Lung (tissue), 12 donors: ENCODE data around the gene DNM1L. TPM values are rescaled to one million over a fixed set of nuclear protein-coding genes. Genes with fewer than 3 reads are reported as not detected.

Experiments
- ATAC-seq: fragments of 200-7000 bp; cut with Tn5 transposase; one replicate; pipeline ENCODE4 v1.9.1; 2020; ENCODE audit warnings: moderate number of reproducible peaks; ENCODE audit not compliant: insufficient read depth, low FRiP score
- DNase-seq, 3 donors: peaks; one replicate each; pipeline ENCODE4 v3.0.0-alpha.2; 2013 to 2017
- H3K27ac ChIP-seq, 2 donors: one replicate each; pipeline ENCODE4 v1.5.1; 2013; ENCODE audit warnings: mild to moderate bottlenecking in 2 of 2, moderate library complexity in 2 of 2, control low read depth in 1 of 2, inconsistent platforms in 1 of 2, low read depth in 1 of 2, low read length in 1 of 2
- H3K27me3 ChIP-seq, 3 donors: one replicate each; pipeline ENCODE4 v1.5.1; 2013; ENCODE audit warnings: low read length in 2 of 3; ENCODE audit not compliant: control insufficient read depth in 3 of 3, insufficient read depth in 3 of 3
- H3K36me3 ChIP-seq, 4 donors: one replicate each; pipeline ENCODE4 v1.5.1; 2013; ENCODE audit warnings: low read length in 4 of 4, mild to moderate bottlenecking in 1 of 4, moderate library complexity in 1 of 4; ENCODE audit not compliant: control insufficient read depth in 4 of 4, insufficient read depth in 4 of 4
- H3K4me1 ChIP-seq, 5 donors: one replicate each; pipeline ENCODE4 v1.5.1; 2013; ENCODE audit warnings: low read length in 5 of 5, mild to moderate bottlenecking in 2 of 5, moderate library complexity in 1 of 5; ENCODE audit not compliant: control insufficient read depth in 5 of 5, insufficient read depth in 5 of 5
- H3K4me3 ChIP-seq: one replicate; pipeline ENCODE4 v1.5.1; 2013; ENCODE audit warnings: mild to moderate bottlenecking, control low read depth, moderate library complexity
- H3K9ac ChIP-seq, 2 donors: one replicate each; pipeline ENCODE4 v1.5.1; 2013; ENCODE audit warnings: low read length in 2 of 2, control low read depth in 1 of 2; ENCODE audit not compliant: insufficient read depth in 1 of 2
- H3K9me3 ChIP-seq, 4 donors: one replicate each; pipeline ENCODE4 v1.5.1; 2013; ENCODE audit warnings: low read length in 3 of 4, mild to moderate bottlenecking in 1 of 4, moderate library complexity in 1 of 4; ENCODE audit not compliant: control insufficient read depth in 4 of 4, insufficient read depth in 3 of 4
- WGBS, 2 donors: extraction: QIAGEN DNeasy Blood & Tissue Kit; methylation state at CpG; one replicate each; pipeline ENCODE4 v1.1.7; 2013; 5-methylcytosine and 5-hydroxymethylcytosine counted together
- polyA plus RNA-seq, 2 donors: library from polyadenylated mRNA; stranded (reverse); fragments of 200-250 nt; gene quantifications; one replicate each; pipeline ENCODE4 v1.2.1, GENCODE V29; 2013
- total RNA-seq, 2 donors: library from RNA; depleted of rRNA in 1 of 2; stranded (reverse); fragments of >200 nt in 1 of 2; gene quantifications; one replicate each; pipeline ENCODE4 v1.2.1, GENCODE V29; 2014 to 2021
- TF ChIP-seq, protein P1 (sequence below): IDR thresholded peaks from 2 replicates; pipeline ENCODE4 v1.5.1; 2012; ENCODE audit warnings: mild to moderate bottlenecking; ENCODE audit errors: control extremely low read depth, extremely low read depth
- donor health status: control.
- donor health status: control.
- donor health status: Bipolar disorder and iron deficiency.
- donor health status: healthy.
- donor health status: DM: yes; HTN: yes; CAD: no.

The DNM1L gene
- total and polyA plus RNA-seq, 4 donors = 27.4 to 88.1 (median 41.0) TPM

DNA sequence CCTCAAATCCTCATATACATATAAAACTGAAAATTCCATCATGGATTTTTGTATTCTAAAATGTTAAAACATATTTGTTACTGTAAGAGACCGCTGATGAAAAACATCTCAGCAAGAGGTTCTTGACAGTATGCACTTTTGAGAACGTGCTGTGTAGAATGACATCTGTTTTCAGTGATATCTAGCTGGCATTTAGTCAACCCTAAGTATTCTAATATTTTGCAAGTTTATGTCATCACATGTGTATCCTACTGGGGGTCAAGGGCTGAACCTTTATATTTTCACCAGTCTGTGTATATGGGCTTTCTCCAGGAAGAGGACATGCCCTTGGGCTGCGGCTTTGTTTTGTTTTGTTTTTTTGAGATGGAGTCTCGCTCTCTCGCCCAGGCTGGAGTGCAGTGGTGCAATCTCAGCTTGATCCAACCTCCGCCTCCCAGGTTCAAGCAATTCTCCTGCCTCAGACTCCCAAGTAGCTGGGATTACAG, 98.6 kb downstream of the DNM1L start:
- no peak overlapping the region for H3K27ac ChIP-seq
- TF ChIP-seq, protein P1, sequence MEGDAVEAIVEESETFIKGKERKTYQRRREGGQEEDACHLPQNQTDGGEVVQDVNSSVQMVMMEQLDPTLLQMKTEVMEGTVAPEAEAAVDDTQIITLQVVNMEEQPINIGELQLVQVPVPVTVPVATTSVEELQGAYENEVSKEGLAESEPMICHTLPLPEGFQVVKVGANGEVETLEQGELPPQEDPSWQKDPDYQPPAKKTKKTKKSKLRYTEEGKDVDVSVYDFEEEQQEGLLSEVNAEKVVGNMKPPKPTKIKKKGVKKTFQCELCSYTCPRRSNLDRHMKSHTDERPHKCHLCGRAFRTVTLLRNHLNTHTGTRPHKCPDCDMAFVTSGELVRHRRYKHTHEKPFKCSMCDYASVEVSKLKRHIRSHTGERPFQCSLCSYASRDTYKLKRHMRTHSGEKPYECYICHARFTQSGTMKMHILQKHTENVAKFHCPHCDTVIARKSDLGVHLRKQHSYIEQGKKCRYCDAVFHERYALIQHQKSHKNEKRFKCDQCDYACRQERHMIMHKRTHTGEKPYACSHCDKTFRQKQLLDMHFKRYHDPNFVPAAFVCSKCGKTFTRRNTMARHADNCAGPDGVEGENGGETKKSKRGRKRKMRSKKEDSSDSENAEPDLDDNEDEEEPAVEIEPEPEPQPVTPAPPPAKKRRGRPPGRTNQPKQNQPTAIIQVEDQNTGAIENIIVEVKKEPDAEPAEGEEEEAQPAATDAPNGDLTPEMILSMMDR = no peak
- H3K9ac ChIP-seq = no peak overlapping the region
- ATAC-seq (no peak), DNase-seq (peak in 2 of 3 donors; percentile 61 to 63)
- H3K4me1 ChIP-seq = peaks cover 0 to 19% (median 7%) of the 10 kb centered on the region in 5 donors
- no peaks in the 10 kb centered on the region for H3K9me3 ChIP-seq
- WGBS, 2 donors = 67 to 79% methylated on average over 6 of the region's 6 CpGs
- no peaks in the 10 kb centered on the region for H3K36me3 ChIP-seq
- no peak overlapping the region for H3K4me3 ChIP-seq
- H3K27me3 ChIP-seq = peaks cover 0 to 22% (median 0%) of the 10 kb centered on the region in 3 donors

DNA sequence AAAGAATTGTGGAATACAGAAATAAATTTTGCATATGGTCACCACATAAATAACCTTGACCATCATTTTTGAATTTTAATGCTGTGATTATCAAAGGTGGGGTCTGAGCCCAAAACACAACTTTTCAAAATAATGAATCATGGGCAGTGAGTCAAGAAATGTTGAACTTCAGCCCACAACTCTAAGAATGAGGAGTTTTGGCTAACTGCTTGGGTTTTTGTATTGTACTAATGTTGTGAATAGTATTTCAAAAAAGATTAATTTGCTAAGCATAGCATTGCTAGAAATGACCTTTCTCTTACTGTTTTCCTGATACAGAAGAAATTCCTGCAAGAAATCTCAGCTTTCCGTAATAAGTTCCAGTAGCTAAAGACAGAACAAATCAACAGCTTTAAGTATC, 101.0 kb downstream of the DNM1L start:
- H3K4me3 ChIP-seq = no peak overlapping the region
- TF ChIP-seq, protein P1 = no peak
- no peak overlapping the region for H3K27ac ChIP-seq
- H3K9me3 ChIP-seq = no peaks in the 10 kb centered on the region
- H3K36me3 ChIP-seq = no peaks in the 10 kb centered on the region
- peak in 2 of 3 donors; percentile 66 to 68 for DNase-seq
- WGBS, 2 donors = 52 to 69% methylated on average over 1 of the region's 1 CpG
- peaks cover 0 to 25% (median 0%) of the 10 kb centered on the region in 3 donors for H3K27me3 ChIP-seq
- H3K9ac ChIP-seq = no peak overlapping the region
- no peak for ATAC-seq
- H3K4me1 ChIP-seq = peaks cover 0 to 27% (median 7%) of the 10 kb centered on the region in 5 donors

DNA sequence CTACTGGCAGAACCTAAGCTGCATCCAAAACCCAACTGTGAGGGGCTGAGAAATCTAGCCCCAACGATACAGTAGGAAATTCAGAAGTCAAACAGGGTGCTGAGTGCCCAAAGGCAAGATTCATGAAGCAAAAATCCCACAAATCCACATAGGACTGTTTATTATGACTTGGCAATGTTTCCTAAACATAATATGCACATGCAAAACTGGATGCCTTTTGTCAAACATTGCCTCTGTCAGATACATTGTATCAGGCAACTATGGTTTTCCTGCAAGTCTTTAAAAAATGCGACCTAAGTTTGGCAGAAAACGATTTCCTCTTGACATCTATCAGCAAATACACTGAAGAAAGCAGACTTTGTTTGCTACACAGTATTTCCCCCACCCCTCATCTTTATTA, 103.9 kb downstream of the DNM1L start:
- no peaks in the 10 kb centered on the region for H3K9me3 ChIP-seq
- H3K4me1 ChIP-seq = peaks cover 0 to 26% (median 7%) of the 10 kb centered on the region in 5 donors
- H3K27ac ChIP-seq = no peak overlapping the region
- no peak overlapping the region for H3K9ac ChIP-seq
- no peaks in the 10 kb centered on the region for H3K36me3 ChIP-seq
- no peak overlapping the region for H3K4me3 ChIP-seq
- DNase-seq = peak in 2 of 3 donors; percentile 54 to 63
- WGBS, 2 donors = 47 to 56% methylated on average over 3 of the region's 3 CpGs
- TF ChIP-seq, protein P1 = no peak
- H3K27me3 ChIP-seq = peaks cover 0 to 16% (median 0%) of the 10 kb centered on the region in 3 donors
- ATAC-seq = no peak

DNA sequence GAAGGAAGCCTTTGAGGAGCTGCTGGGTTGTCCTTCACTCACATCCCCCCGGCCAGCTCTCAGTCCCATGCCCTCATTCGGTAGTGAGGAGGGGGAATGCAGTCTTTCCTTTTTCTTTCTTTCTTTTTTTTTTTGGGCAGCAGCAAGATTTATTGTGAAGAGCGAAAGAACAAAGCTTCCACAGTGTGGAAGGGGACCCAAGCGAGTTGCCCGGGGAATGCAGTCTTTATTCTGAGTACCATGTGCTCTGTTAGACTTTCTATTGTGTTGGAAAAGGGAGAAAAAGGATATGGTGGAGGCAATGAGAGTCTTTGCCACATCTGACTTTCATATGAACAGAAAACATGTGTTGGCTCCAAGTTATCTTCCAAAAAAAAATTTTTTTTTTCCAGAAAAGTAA, 106.5 kb downstream of the DNM1L start:
- peaks cover 0 to 15% (median 0%) of the 10 kb centered on the region in 5 donors for H3K4me1 ChIP-seq
- H3K4me3 ChIP-seq = no peak overlapping the region
- no peak for DNase-seq
- H3K36me3 ChIP-seq = no peaks in the 10 kb centered on the region
- no peaks in the 10 kb centered on the region for H3K9me3 ChIP-seq
- WGBS, 2 donors = 84 to 92% methylated on average over 5 of the region's 5 CpGs
- H3K27ac ChIP-seq = no peak overlapping the region
- no peak overlapping the region for H3K9ac ChIP-seq
- ATAC-seq = no peak
- TF ChIP-seq, protein P1 = no peak
- H3K27me3 ChIP-seq = peaks cover 0 to 13% (median 0%) of the 10 kb centered on the region in 3 donors
